ENCODE measurements around the gene FOXP1.
A peak's percentile ranks its signal among the peaks of the same experiment; 100 is the strongest.

Gene FOXP1

GRCh38 chr3:71076361-71077002 lies 507.0 kb downstream of the FOXP1 start:
- Histone ChIP-seq H3K27me3 (ENCODE audit: low read depth, low read length) (no peaks in the 10 kb centered on the region), H3K36me3 (replicated peaks; ENCODE audit: low read depth, low read length) (peaks cover 50% of the 10 kb centered on the region), H3K4me2 (ENCODE audit: low read length) (peak overlapping the region; percentile 81), H2AFZ (ENCODE audit: low read depth, low read length) (no peak overlapping the region), H3K9ac (ENCODE audit: low read length) (peak overlapping the region; percentile 68; the same call in 1 of the 2 replicates), H3K4me3 (ENCODE audit: low read length) (0 out of 2 replicates have a peak overlapping the region, but pooled peaks have one; percentile 69), H3K9me3 (ENCODE audit: insufficient read depth, low read length) (no peaks in the 10 kb centered on the region), H3K79me2 (ENCODE audit: low read length) (peaks cover 100% of the 10 kb centered on the region), H3K4me1 (ENCODE audit: low read length) (peaks cover 100% of the 10 kb centered on the region), H3K27ac (ENCODE audit: low read length) (peak overlapping the region; percentile 94), H4K20me1 (ENCODE audit: insufficient read depth, low read length) (peaks cover 88% of the 10 kb centered on the region)
- TF ChIP-seq, protein P1, sequence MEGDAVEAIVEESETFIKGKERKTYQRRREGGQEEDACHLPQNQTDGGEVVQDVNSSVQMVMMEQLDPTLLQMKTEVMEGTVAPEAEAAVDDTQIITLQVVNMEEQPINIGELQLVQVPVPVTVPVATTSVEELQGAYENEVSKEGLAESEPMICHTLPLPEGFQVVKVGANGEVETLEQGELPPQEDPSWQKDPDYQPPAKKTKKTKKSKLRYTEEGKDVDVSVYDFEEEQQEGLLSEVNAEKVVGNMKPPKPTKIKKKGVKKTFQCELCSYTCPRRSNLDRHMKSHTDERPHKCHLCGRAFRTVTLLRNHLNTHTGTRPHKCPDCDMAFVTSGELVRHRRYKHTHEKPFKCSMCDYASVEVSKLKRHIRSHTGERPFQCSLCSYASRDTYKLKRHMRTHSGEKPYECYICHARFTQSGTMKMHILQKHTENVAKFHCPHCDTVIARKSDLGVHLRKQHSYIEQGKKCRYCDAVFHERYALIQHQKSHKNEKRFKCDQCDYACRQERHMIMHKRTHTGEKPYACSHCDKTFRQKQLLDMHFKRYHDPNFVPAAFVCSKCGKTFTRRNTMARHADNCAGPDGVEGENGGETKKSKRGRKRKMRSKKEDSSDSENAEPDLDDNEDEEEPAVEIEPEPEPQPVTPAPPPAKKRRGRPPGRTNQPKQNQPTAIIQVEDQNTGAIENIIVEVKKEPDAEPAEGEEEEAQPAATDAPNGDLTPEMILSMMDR (IDR thresholded peaks at IDR 0.05; ENCODE audit: low read depth, low read length): no peak
- no peak for TF ChIP-seq EZH2phosphoT487 (IDR thresholded peaks at IDR 0.05; ENCODE audit: low read depth)

GRCh38 chr3:71075494-71075893 lies 508.0 kb downstream of the FOXP1 start:
- peak overlapping the region; percentile 94 for H3K27ac ChIP-seq (ENCODE audit: low read length)
- H3K4me1 ChIP-seq (ENCODE audit: low read length): peaks cover 100% of the 10 kb centered on the region
- no peak for TF ChIP-seq EZH2phosphoT487 (IDR thresholded peaks at IDR 0.05; ENCODE audit: low read depth)
- TF ChIP-seq, protein P1 (IDR thresholded peaks at IDR 0.05; ENCODE audit: low read depth, low read length): no peak
- H4K20me1 ChIP-seq (ENCODE audit: insufficient read depth, low read length): peaks cover 92% of the 10 kb centered on the region
- H3K36me3 ChIP-seq (replicated peaks; ENCODE audit: low read depth, low read length): peaks cover 50% of the 10 kb centered on the region
- H3K27me3 ChIP-seq (ENCODE audit: low read depth, low read length): no peaks in the 10 kb centered on the region
- H3K4me3 ChIP-seq (ENCODE audit: low read length): no peak overlapping the region
- H2AFZ ChIP-seq (ENCODE audit: low read depth, low read length): no peak overlapping the region
- H3K9ac ChIP-seq (ENCODE audit: low read length): peak overlapping the region; percentile 9; the same call in 1 of the 2 replicates
- H3K79me2 ChIP-seq (ENCODE audit: low read length): peaks cover 100% of the 10 kb centered on the region
- H3K4me2 ChIP-seq (ENCODE audit: low read length): peak overlapping the region; percentile 81; the same call in 1 of the 2 replicates
- no peaks in the 10 kb centered on the region for H3K9me3 ChIP-seq (ENCODE audit: insufficient read depth, low read length)

DNA sequence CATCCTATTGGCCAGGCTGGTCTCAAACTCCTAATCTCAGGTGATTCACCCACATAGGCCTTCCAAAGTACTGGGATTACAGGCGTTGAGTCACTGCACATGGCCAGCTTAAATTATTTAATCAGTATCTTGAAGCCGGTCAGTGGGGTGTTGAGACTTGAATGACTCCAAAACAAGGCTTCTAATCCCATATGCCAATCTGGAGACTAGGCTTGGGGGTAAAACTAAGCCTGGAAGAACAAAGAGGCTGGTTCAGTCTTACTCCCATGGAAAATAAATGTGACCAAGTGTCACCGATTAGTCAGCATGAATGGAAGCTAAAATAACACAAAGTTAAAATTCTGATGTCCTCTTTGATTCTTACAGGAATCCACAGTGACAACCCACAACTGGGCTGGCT lies 509.1 kb downstream of the FOXP1 start:
- Histone ChIP-seq H2AFZ (ENCODE audit: low read depth, low read length) (no peak overlapping the region), H3K4me2 (ENCODE audit: low read length) (no peak overlapping the region), H4K20me1 (ENCODE audit: insufficient read depth, low read length) (peaks cover 89% of the 10 kb centered on the region), H3K9me3 (ENCODE audit: insufficient read depth, low read length) (no peaks in the 10 kb centered on the region), H3K27ac (ENCODE audit: low read length) (peak overlapping the region; percentile 94; the same call in 1 of the 2 replicates), H3K4me3 (ENCODE audit: low read length) (no peak overlapping the region), H3K4me1 (ENCODE audit: low read length) (peaks cover 100% of the 10 kb centered on the region), H3K9ac (ENCODE audit: low read length) (no peak overlapping the region; the same call in 1 of the 2 replicates), H3K36me3 (replicated peaks; ENCODE audit: low read depth, low read length) (peaks cover 45% of the 10 kb centered on the region), H3K79me2 (ENCODE audit: low read length) (peaks cover 100% of the 10 kb centered on the region), H3K27me3 (ENCODE audit: low read depth, low read length) (no peaks in the 10 kb centered on the region)
- TF ChIP-seq, protein P1 (IDR thresholded peaks at IDR 0.05; ENCODE audit: low read depth, low read length): no peak
- TF ChIP-seq EZH2phosphoT487 (IDR thresholded peaks at IDR 0.05; ENCODE audit: low read depth): no peak

GRCh38 chr3:71072986-71073385 lies 510.5 kb downstream of the FOXP1 start:
- peaks cover 100% of the 10 kb centered on the region for H3K79me2 ChIP-seq (ENCODE audit: low read length)
- no peaks in the 10 kb centered on the region for H3K27me3 ChIP-seq (ENCODE audit: low read depth, low read length)
- TF ChIP-seq, protein P1 (IDR thresholded peaks at IDR 0.05; ENCODE audit: low read depth, low read length): no peak
- no peak for TF ChIP-seq EZH2phosphoT487 (IDR thresholded peaks at IDR 0.05; ENCODE audit: low read depth)
- H3K4me2 ChIP-seq (ENCODE audit: low read length): peak overlapping the region; percentile 69; the same call in 1 of the 2 replicates
- H4K20me1 ChIP-seq (ENCODE audit: insufficient read depth, low read length): peaks cover 91% of the 10 kb centered on the region
- H3K36me3 ChIP-seq (replicated peaks; ENCODE audit: low read depth, low read length): peaks cover 48% of the 10 kb centered on the region
- peak overlapping the region; percentile 67; the same call in 1 of the 2 replicates for H3K9ac ChIP-seq (ENCODE audit: low read length)
- peak overlapping the region; percentile 88 for H3K27ac ChIP-seq (ENCODE audit: low read length)
- no peak overlapping the region; the same call in 1 of the 2 replicates for H3K4me3 ChIP-seq (ENCODE audit: low read length)
- peaks cover 100% of the 10 kb centered on the region for H3K4me1 ChIP-seq (ENCODE audit: low read length)
- H3K9me3 ChIP-seq (ENCODE audit: insufficient read depth, low read length): no peaks in the 10 kb centered on the region
- H2AFZ ChIP-seq (ENCODE audit: low read depth, low read length): no peak overlapping the region

Measured in OCI-LY3 (cell line).